Putamen (tissue), 1 donor: ENCODE results near the gene SLAMF1.
"Not testable (repeated sequence)": the region's sequence is repeated elsewhere in the genome, so short reads cannot be mapped to it uniquely, and the experiment has no call there.

Source experiments
- DNase-seq: peaks from one replicate; pipeline ENCODE4 v3.0.0-alpha.2; 2016; ENCODE audit warnings: low spot score

SLAMF1 gene

DNA sequence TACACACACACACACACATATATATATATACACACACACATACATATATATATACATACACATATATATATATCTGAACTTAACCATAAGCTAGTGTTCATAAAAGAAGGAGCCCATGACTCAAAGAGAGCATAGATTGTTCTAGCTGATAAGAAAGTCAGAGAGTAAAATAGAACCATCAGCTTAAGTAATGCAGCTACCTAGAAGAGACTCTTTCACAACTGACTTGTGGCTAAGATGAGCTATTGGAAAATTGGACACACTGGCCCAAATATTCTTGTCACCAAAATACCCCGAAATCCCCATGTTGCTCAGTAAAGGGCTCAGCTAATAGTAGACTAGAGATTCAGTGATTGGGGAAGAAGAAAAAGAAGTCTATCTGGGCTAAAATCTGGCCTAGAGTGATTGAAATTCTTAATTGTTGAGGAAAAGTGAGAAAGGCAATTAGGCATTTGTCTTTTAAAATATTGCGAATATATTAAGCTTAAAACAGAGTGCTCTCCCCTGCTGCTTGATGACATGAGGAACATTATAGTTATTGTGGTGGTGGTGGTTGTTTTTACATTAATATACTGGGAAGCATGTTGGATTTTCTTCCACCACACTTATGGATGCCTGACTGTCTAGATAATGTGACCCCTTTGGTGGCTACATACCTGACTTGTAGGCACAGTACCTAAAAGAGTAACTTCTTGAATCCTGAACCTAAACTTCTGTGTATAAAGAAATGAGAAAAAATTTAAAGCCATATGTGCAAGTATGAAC, 6.3 kb downstream of the SLAMF1 start:
- DNase-seq = no peak

DNA sequence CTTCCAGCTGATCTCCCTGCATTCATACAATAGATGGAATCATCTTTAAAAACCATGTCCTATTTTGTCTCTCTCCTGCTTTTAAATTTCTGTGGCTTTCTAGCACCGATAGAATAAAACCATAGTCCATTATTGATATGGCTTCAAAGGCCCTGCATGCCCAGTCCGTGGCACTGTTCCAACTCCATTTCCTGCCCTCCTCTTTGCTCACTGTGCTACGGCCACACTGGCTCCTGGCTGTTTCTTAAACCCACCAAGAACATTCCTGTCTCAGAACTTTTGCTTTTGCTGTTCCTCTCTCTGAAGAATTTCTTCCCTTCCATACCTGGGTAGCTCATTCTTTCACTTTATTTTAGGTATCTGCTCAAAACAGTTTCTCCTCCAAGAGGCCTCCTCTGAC, 7.2 kb downstream of the SLAMF1 start:
- DNase-seq = no peak

- DNase-seq = no peak
These were observed 7.9 kb downstream of the SLAMF1 start for GRCh38 chr1:160638926-160639325.

DNA sequence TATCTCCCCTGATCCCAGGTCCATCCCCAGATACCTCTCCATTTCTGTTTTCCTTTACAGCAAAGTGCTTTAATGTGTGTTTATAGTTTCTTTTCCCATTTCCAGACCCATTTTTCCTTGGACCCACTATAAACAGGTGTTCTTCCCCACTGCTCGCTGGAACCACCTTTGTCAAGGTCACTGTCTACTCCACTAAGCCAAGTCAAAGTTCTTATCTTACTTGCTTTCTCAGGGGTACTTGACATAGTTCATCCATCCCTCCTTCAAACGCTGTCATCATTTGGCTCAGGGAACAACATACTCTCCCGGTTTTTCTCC, 8.3 kb downstream of the SLAMF1 start:
- DNase-seq = no peak

DNA sequence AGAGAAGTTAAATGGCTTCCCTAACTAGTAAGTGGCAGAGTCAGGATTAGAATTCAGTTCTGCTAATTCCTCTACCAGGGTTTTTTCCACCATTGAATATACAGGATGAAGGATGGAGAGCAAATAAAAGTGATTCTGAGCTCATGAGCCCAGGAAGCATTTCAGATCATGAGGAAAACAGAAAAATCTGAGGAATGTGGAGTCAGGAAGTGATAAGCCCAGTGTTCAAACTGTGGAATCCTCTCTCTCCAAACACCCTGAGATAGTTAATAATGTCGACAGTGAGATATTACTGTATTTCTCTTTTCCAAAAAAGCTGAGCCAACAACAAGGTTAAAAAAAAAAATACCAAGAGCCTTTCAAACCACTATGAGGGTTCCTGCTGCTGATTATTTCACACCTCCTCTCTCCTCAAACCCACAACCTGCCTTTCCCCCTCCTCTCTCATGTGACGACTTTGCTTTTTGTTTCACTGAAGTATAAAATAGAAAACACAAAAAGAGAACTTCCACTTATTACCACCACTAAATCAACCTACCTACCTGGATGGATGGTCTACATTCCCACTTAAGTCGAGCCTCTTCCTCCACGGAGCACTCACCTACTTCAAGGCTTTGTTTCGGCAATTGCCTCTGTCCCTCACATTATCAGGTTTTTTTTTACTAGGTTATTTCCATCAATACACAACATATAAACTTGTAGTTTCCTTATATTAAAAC, 8.9 kb downstream of the SLAMF1 start:
- DNase-seq = no peak

DNA sequence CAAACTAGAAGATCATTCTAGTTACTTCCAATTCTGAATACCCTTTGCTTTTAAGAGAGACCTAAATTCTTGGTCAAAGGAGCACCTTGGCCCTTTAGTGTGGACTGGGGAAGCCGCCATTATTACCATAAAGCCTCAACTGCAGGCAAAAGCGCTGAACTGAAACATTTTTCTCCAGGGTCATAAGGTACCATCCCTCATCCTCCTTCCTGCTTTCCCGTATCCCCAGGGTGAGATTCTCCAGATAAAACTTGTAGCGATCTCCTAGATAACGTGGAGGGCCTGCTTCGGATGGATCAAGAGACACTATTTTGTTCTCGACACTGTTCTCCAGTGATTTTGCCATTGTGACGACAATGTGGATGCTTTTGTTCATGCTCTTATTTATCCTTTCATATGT, 9.8 kb downstream of the SLAMF1 start:
- no peak for DNase-seq

- no peak for DNase-seq
These were observed 10.3 kb downstream of the SLAMF1 start for GRCh38 chr1:160636547-160636946.

- DNase-seq = no peak
These were observed 10.8 kb downstream of the SLAMF1 start for GRCh38 chr1:160636076-160636475.

DNA sequence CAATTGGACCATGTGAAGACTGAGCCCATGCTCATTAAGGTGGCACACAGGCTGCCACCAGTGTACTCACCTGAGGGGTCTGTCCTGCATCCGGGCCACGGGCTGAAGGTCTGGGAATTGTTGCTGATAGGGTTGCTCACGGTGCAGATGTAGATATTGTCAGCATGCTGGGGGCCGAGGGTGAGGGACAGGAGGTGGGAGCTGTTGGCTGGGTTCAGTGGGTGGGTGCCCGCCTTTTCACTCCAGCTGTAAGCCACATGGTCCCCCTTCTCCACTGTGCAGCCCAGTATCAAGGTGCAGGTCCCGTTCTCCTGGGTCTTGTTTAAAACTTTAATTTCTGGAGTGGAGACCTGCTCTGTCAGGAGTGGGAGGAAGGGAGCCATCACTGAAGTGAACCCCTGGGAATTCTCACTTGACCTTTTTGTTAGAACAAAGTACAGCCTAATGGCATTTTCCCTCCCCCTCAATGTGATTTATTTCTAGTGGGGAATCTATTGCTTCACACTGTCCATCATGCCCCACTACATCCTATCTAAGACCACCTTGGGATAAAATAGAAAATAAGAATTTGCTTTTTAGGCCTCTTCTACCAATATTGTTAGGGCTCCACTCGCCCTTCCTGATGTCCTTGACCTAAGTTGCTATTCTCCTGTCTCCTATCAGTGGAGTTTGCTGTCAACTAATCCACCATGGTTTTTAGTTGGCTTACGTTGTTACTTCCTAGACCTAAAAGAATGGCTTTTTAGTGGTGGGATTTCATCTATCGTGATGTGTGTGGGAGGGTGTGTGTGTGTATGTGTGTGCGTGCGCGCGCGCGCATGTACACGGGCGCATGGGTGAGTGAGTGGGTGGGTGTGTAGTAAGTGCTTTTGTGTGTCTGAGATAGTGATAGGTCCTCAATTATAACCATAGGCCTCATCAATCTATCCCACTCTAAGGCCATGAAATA, 12.0 kb downstream of the SLAMF1 start:
- no peak for DNase-seq

- no peak for DNase-seq
These were observed 13.4 kb downstream of the SLAMF1 start for GRCh38 chr1:160633330-160633903.

DNA sequence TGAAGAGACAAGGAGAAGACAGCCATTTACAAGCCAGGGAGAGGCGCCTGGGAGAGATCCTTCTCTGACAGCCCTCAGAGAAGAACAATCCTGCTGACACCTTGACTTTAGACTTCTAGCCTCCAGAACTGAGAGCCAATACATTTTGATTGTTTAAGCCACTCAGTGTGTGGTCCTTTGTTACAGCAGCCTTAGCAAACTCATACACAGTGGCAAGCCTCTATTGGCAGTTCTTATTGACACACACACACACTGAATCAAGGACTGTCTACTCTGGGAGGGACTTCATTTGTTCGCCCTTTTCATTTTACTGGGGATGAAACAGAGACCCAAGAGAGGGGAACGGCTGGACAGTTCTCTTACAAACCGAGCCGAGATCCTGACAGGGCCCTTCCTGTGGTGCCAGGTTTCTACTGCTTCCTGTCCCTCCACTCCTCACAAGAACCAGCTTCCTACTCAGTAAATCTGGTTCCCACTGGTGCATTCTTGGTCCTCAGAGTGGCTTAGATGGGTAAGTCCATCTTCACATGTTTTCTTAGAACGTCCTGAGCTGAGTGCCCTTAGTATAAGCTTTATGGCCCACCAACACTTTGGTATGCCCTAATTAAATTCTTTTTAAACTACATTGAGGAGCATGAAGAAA, 14.7 kb downstream of the SLAMF1 start:
- no peak for DNase-seq

DNA sequence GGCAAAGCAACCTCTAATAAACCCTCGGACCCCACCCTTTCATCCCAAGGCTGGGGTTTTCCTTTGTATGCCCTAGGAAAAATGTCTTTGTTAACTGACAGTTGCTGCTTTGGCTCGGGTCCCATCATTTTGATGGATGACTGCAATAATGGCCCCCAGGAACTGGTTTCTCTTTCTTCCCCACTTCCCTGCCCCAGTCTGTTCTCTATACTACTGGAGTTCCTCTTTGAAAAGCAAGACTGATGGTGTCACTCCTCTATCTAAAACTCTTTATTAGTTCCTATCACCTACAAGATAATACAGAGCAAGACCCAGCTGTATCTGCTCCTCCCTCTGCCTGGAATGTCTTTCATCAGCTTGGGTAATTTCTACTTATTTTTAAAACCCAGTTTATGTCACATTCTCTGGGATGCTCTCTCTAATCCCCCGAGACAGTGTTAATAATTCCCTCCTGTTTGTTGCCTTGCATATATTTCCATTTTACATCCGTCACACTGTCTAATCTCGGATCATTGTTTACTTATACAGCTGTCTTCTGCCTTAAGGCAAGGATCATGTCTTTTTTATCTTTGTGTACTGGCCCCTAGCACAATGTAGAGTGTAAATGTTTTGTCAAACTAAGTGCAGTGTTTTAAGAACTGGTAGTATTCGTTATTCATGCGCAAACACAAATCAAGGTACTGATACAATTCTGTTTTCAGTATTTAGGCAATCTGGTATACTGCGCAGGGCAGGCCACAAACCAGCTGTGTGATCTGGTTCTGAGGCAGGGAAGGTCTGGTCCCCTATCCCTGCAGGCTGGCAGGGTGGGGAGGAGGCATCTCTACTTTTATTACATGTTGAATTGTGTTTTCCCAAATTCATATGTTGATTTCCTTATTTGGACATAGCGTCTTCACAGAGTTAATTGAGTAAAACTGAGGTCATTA, 16.1 kb downstream of the SLAMF1 start:
- DNase-seq = no peak

DNA sequence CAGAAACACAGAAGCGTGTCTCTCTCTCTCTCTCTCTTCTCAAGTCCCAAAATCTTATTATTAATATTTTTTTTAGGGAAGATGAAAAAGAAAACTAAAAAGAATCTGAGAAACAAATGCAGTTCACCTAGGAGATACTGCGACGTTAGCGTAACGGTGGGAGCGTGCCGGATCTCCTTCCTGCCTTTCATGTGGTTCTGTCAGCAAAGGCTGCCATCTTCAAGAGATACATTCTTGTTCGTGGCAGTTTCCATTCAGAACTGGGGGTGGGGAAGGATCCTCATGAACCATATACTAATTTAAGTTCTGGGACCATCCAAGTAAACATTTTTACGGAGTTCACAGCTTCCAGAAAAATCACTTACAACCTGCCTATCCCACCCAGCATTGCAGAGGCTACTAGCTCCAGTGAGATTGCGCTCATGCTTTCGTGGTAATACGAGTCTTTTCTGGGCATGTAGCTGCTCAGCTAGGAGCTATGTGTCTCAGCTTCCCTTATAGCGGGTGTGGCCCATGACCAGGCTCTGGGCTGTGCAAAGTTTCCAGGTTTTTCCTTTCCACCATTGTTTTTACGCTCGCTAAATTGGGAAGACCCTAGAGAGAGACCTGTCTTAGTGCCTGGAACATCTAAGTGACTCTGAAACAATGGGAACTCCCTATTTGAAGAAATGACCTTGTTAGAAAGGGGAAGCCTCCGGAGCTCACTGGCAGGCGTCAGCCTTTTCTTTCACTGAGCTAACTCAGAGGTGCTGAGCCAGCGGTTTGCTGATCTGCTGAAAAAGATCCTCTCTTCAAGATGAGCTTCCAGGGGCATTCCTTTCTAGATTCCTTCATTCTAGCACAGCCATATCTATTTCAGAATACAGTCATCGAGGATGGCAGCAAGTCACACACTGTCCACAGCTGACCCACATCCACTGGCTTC, 17.3 kb downstream of the SLAMF1 start:
- peak; percentile 17 for DNase-seq

DNA sequence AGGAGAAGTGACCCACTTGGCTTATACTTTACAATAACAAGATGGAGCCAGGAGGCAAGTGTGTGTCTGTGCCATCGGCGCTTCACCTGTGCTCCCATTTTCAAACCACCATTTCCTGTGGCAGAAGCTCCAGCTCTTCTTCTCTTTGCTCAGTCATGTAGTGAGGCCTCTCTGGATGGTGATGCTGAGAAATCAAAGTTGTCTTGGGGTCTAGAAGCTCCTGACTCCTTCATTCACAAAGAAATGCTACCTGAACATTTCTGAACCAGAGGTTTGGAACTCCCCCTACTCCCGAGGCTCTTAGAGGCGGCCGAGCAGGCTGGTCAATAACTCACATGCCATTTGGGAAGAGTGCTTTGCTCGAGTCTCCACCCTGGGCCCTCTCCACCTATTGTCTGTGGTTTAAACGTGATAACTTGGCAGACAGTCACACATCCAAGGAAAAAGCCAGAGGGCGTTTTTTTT, 18.0 kb downstream of the SLAMF1 start:
- DNase-seq = no peak

- DNase-seq = not testable (repeated sequence)
These were observed 19.1 kb downstream of the SLAMF1 start for GRCh38 chr1:160627677-160628289.

DNA sequence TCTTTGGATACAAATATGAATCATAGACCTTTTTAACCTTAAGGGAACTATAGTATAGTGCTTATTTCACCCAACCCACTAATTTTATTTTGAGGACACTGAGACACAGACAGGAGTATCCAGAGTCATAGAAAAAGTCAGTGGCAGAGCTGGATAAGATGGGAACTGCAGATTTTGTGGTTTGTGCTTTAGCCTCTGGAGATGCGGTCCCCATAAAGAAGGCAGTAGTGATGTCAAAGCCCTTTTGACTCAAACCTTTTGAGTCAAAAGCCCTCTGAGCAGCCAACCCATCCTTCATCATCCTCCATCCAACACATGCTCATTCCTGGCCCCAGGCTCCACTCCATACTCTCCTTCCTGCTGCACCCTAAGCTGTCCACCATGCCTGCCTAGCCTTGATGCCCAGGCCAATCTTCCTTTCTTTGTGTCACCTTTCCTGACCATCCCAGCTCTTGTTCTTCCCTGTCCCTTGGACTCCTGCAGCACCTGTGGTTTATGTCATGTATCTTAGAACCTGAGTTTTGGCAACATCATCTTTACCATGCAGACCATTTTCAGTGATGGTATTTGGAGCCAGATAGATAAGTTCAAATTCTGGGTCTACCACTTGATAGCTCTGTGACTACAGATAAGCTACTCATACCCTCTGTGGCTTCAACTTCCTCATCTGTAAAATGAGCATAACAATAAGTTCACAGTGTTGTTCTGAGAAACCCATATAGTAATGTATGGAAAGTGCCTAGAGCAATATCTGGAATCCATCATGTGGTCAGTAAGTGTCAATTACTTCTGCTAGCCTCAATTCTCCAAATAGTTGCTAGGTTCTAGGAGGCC, 20.1 kb downstream of the SLAMF1 start:
- no peak for DNase-seq

DNA sequence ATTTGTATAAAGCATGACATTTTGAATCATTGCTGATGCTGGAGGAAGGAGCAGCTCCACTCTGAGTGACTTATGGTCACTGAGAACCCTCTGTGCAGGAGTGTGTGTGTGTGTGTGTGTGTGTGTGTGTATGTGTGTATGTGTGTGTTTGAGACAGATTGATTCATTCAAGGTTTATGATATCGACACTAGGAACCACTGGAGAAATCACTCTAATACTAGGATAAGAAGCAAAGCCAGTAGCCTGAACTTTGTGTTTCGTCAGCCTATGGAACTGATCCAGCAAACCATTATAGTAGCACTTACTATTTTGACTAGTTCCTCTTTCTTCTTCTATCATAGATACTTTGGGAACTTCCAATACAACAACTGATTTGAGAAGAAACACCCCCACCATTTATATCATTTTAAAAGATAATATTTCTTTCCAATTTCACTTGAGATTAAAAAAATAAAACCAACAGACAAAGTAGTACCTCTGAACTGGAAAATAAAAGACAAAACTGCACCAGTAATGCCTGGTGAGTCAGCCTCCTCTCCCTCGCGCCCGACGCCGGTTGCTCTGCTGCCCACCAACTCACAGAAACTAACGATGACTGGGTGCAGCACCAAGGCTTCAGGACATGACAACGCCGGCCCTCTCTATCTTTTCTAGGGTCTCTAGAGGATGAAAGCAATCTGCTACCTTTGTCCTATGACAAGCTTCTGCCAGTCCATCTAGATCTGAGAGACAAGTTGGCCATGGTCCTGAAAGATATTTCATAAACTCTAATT, 20.9 kb downstream of the SLAMF1 start:
- DNase-seq = peak; percentile 8
